NCI-H128 (cell line): Measurements from ENCODE around the gene SEPTIN6.

Experiments
- DNase-seq: peaks from one replicate; lab custom pipeline; 2025; ENCODE audit not compliant: unreplicated experiment; lab: John Stamatoyannopoulos, UW

Gene SEPTIN6

DNA sequence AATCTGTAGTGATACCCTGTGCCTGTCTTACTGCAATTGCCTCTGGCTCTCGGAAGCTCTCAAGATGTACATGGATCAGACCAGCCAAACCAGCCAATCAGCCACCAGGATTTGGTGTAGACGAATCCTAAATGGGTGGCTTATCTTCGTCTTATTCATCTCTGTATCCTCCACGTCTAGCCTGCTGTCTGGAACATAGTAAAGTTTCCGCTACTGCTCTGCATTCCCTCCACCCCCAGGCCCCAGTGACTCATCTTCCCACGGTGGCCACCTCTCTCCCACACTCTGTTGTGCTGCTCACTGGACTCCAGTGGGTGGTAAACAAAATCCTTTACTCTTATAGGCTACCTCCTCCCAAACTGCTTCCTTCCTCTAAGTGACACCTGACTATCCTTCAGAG is 37.8 kb downstream of the SEPTIN6 start:
- DNase-seq: no peak

DNA sequence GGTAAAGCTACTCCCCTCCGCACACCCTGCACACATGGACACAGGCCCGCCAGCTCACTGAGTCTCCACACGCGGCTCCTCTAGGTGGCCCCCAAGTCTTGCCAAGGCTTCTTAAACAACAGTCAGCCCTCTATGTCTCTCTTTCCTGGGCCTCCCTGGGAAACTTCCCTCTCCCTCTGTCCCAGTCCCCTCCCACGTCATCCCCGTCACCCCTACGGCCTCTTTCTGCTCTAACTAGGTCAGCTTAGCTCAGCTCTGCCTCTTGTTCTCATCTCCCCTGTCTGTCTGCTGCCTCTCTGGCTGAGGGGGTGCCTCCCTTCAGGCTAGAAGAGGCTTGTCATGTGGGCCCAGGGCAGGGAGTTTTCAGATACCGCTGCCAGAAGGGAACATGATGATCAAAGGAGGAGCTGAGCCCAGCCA is 38.8 kb downstream of the SEPTIN6 start:
- DNase-seq: no peak

DNA sequence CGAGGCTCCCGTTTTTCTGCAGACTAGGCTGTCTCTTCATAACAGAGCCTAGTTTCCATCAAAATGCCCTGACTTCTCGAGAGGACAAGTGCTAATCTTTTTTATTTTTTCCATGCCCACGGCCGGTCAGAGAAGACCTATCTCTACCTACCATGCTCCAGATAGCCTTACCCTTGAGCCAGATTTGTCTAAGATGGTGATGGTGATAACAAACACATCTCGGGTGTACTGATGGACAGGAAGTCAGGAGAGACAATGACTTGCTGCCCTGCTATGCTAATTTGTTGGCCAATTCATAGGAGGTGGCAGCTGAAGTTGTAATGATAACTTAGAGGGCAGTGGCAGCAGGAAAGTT is 44.6 kb downstream of the SEPTIN6 start:
- no peak for DNase-seq

DNA sequence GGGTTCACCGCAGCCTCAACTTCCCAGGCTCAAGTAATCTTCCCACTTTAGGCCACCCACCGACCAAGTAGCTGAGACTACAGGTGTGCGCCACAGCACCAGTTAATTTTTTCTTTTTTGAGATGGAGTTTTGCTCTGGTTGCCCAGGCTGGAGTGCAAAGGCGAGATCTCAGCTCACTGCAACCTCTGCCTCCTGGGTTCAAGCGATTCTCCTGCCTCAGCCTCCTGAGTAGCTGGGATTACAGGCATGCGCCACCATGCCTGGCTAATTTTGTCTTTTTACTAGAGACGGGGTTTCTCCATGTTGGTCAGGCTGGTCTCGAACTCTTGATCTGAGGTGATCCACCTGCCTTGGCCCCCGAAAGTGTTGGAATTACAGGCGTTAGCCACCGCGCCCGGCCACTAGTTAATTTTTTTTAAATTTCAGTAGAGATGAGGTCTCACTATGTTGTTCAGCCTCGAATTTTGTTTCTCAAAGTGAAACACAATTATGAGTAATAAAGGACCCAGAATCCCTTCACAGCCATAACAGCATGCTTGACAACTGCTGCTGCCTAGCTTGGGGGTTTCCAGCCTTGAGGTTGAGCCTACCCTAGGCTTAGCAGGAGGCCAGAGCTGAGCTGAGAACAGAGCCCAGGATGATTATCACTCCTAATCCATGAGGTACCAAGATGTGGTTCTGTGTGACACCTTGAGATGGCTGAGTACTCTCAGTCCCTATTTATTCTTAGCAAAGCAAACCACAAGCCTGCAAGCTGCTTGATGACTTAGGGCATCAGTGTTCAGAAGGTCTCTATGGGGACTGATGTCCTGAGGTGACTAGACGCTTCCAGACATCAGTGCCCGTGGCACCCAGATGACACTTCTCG is 45.2 kb downstream of the SEPTIN6 start:
- no peak for DNase-seq

DNA sequence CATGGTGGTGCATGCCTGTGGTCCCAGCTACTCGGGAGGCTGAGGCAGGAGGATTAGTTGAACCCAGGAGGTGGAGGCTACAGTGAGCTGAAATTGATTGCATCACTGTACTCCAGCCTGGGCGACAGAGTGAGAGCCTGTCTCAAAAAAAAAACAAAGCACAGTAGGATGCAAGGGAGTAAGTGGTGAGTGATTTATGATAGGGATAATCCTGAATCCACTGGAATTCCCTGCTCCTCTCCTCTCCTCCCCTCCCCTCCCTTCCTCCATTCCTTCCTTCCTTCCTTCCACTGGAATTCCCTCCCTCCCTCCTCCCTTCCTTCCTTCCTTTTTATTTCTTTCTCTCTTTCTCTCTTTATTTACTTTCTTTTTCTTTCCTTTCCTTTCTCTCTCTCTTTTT is 45.9 kb downstream of the SEPTIN6 start:
- no peak for DNase-seq

DNA sequence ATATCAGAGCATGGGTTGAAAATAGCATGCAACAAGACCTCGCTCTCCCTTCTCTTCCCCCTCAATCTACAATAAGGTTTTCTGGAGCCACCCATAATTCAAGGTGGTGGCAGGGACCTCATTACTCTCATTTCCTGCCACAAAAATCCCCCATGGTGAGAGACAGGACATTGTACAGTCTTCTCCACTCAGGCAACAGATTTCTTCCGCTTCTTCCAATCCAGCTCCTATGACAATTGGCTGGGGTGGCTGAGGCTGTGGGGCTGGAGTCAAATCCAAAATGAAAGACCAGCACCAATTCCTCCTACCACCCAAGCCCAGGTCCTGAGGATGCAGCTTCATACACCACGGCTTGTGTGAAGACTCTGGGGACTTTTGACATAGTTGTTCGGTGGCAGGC is 46.5 kb downstream of the SEPTIN6 start:
- no peak for DNase-seq

DNA sequence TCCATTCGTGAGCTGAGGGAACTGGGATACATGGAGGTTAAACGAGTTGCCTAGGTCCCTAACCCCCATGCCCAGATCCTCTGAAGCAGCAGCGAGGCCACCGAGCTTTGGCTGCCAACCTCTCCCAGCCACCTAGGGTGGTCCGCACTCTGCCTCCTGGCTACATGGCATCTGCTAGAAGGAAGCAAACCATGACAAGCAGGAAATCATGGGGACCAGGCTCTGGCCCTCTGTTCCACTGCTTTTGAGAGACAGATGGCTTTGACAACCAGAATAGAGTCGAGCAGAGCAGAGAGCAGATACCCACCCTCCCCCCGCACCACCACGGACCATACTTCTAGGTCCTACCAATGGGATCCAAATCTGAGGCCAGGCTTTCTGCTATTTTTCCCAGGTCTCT is 49.3 kb downstream of the SEPTIN6 start:
- no peak for DNase-seq
